HG03097 (cell line): Measurements from ENCODE around the gene KLLN.
"Not testable (repeated sequence)": the region's sequence is repeated elsewhere in the genome, so short reads cannot be mapped to it uniquely, and the experiment has no call there.

Source experiments
- ATAC-seq: cut with Tn5 transposase; IDR thresholded peaks from one replicate; pipeline ENCODE4 v1.9.1; 2021; ENCODE audit not compliant: unreplicated experiment, low FRiP score

The KLLN gene

GRCh38 chr10:87867453-87867852 is 4.1 kb upstream of the KLLN start:
- no peak for ATAC-seq

GRCh38 chr10:87866412-87866974 is 3.2 kb upstream of the KLLN start:
- ATAC-seq, result no peak

- no peak for ATAC-seq
Observed at GRCh38 chr10:87865241-87865881, 2.0 kb upstream of the KLLN start.

- no peak for ATAC-seq
Observed at GRCh38 chr10:87864496-87865059, 1.2 kb upstream of the KLLN start.

- not testable (repeated sequence) for ATAC-seq
Observed at GRCh38 chr10:87863951-87864495, 690 bp upstream of the KLLN start.

GRCh38 chr10:87862679-87863052 is 667 bp downstream of the KLLN start:
- ATAC-seq, result peak; percentile 7

- ATAC-seq, result peak; percentile 56
Observed at GRCh38 chr10:87861953-87862678, 1.2 kb downstream of the KLLN start.

GRCh38 chr10:87861566-87861952 is 1.8 kb downstream of the KLLN start:
- peak; percentile 8 for ATAC-seq

- ATAC-seq, result no peak
Observed at GRCh38 chr10:87860816-87861403, 2.4 kb downstream of the KLLN start.

- no peak for ATAC-seq
Observed at GRCh38 chr10:87860156-87860795, 3.1 kb downstream of the KLLN start.

GRCh38 chr10:87855665-87856064 is 7.7 kb downstream of the KLLN start:
- not testable (repeated sequence) for ATAC-seq

- ATAC-seq, result not testable (repeated sequence)
Observed at GRCh38 chr10:87855247-87855646, 8.1 kb downstream of the KLLN start.

- no peak for ATAC-seq
Observed at GRCh38 chr10:87852089-87852488, 11.2 kb downstream of the KLLN start.

GRCh38 chr10:87850742-87851205 is 12.6 kb downstream of the KLLN start:
- ATAC-seq, result peak; percentile 67

GRCh38 chr10:87849001-87849400 is 14.3 kb downstream of the KLLN start:
- no peak for ATAC-seq

GRCh38 chr10:87847550-87847949 is 15.8 kb downstream of the KLLN start:
- no peak for ATAC-seq

GRCh38 chr10:87846711-87847110 is 16.6 kb downstream of the KLLN start:
- not testable (repeated sequence) for ATAC-seq

GRCh38 chr10:87846023-87846422 is 17.3 kb downstream of the KLLN start:
- ATAC-seq, result no peak

GRCh38 chr10:87845624-87845998 is 17.7 kb downstream of the KLLN start:
- ATAC-seq, result no peak

- ATAC-seq, result no peak
Observed at GRCh38 chr10:87844837-87845623, 18.3 kb downstream of the KLLN start.
